Right atrium auricular region (tissue), 2 donors: ENCODE measurements around the gene OR2AG1. TPM values are rescaled to one million over a fixed set of nuclear protein-coding genes. Genes with fewer than 3 reads are reported as not detected.
"Not testable (repeated sequence)": the region's sequence is repeated elsewhere in the genome, so short reads cannot be mapped to it uniquely, and the experiment has no call there.

Experiments used
- DNase-seq: peaks from one replicate; pipeline ENCODE4 v3.0.0-alpha.2; 2019; ENCODE audit warnings: low spot score
- H3K27ac ChIP-seq, 2 donors: fragments of 200-600 bp; sonication (generic); 1 replicate in 1 of 2; 2 replicates in 1 of 2; pipeline ENCODE4 v1.5.1; 2016 to 2019
- H3K27me3 ChIP-seq, 2 donors: fragments of 200-600 bp; sonication (generic); one replicate each; pipeline versions ENCODE4 v1.5.1 to v1.6.0; 2017 to 2019
- H3K36me3 ChIP-seq: fragments of 200-600 bp; sonication (generic); one replicate; pipeline ENCODE4 v1.5.1; 2016
- H3K4me1 ChIP-seq, 2 donors: fragments of 200-600 bp; sonication (generic); one replicate each; pipeline versions ENCODE4 v1.5.1 to v1.6.0; 2017 to 2019
- H3K4me3 ChIP-seq, 2 donors: fragments of 200-600 bp; sonication (generic); 1 replicate in 1 of 2; 2 replicates in 1 of 2; pipeline ENCODE4 v1.5.1; 2017 to 2019; ENCODE audit warnings: mild to moderate bottlenecking in 1 of 2, moderate library complexity in 1 of 2
- H3K9me3 ChIP-seq, 2 donors: fragments of 200-600 bp; sonication (generic); one replicate each; pipeline ENCODE4 v1.5.1; 2019
- total RNA-seq, 2 donors: library from RNA; depleted of rRNA; stranded (reverse); fragments of >200 nt; gene quantifications; one replicate each; pipeline ENCODE4 v1.1.0, GENCODE V29; 2016
- TF ChIP-seq, protein P1 (sequence below), 2 donors: fragments of 200-600 bp; sonication (generic); IDR thresholded peaks; one replicate each; pipeline ENCODE4 v1.5.1; 2019; ENCODE audit warnings: antibody characterized with exemption in 2 of 2

Gene OR2AG1
- total RNA-seq, 2 donors from 2014 or later = not detected

- H3K4me3 ChIP-seq = no peak overlapping the region
- H3K4me1 ChIP-seq = no peaks in the 10 kb centered on the region
- no peak overlapping the region for H3K27ac ChIP-seq
- no peaks in the 10 kb centered on the region for H3K9me3 ChIP-seq
- no peaks in the 10 kb centered on the region for H3K36me3 ChIP-seq
- H3K27me3 ChIP-seq = no peaks in the 10 kb centered on the region
- no peak for DNase-seq
- TF ChIP-seq, protein P1, sequence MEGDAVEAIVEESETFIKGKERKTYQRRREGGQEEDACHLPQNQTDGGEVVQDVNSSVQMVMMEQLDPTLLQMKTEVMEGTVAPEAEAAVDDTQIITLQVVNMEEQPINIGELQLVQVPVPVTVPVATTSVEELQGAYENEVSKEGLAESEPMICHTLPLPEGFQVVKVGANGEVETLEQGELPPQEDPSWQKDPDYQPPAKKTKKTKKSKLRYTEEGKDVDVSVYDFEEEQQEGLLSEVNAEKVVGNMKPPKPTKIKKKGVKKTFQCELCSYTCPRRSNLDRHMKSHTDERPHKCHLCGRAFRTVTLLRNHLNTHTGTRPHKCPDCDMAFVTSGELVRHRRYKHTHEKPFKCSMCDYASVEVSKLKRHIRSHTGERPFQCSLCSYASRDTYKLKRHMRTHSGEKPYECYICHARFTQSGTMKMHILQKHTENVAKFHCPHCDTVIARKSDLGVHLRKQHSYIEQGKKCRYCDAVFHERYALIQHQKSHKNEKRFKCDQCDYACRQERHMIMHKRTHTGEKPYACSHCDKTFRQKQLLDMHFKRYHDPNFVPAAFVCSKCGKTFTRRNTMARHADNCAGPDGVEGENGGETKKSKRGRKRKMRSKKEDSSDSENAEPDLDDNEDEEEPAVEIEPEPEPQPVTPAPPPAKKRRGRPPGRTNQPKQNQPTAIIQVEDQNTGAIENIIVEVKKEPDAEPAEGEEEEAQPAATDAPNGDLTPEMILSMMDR (IDR thresholded peaks at IDR 0.05) = no peak
Measured at GRCh38 chr11:6794639-6795038, 11.8 kb downstream of the OR2AG1 start.

DNA sequence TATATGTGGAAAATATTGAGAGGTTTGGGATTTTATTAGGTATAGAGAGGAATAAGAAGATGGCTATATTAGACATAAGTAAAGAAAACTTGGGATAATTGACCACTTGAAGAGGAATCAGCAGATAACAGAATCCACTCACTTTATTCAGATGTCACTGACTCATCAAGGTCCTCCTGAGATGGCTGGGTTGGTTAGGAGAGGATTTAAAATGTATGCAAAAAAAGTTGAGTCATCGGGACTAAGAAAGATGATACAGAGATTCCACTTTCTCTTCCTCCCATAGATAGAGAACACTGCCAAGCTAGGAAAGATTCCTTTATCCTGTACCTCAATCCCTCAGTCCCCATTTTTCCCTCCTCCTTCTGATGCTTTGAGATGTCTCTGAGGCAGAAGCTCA lies 16.6 kb downstream of the OR2AG1 start, which contains the start of gene OR6A2:
Gene OR6A2, minus strand, starts transcription at position 288 of the 400 bp plus-strand sequence. CDS start 3,981 bp downstream, outside the sequence.
- Histone ChIP-seq H3K4me1 (no peaks in the 10 kb centered on the region), H3K27ac (no peak within 1 kb of the TSS), H3K36me3 (no peaks in the 10 kb centered on the region), H3K9me3 (no peaks in the 10 kb centered on the region), H3K27me3 (no peaks in the 10 kb centered on the region), H3K4me3 (no peak within 1 kb of the TSS)
- no peak for DNase-seq
- TF ChIP-seq, protein P1 (IDR thresholded peaks at IDR 0.05) = no peak

DNA sequence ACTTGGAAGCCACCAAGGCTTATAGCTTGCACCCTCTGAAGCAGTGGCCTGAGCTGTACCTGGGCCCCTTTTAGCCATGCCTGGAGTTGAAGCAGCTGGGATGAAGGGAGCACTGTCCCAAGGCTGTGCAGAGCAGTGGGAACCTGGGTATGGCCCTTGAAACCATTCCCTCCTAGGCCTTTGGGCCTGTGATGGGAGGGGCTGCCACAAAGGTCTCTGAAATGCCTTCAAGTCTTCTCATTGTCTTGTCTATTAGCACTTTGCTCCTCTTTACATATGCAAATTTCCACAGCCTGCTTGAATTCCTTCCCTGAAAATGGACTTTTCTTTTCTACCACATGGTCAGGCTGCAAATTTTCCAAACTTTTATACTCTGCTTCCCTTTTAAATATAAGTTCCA lies 18.3 kb downstream of the OR2AG1 start:
- not testable (repeated sequence) for DNase-seq, H3K4me3 ChIP-seq, H3K27me3 ChIP-seq, H3K36me3 ChIP-seq, H3K4me1 ChIP-seq, H3K9me3 ChIP-seq, H3K27ac ChIP-seq

GRCh38 chr11:6812390-6813005 lies 29.7 kb downstream of the OR2AG1 start:
- Histone ChIP-seq H3K36me3 (no peaks in the 10 kb centered on the region), H3K27ac (no peak overlapping the region), H3K4me3 (no peak overlapping the region), H3K9me3 (no peaks in the 10 kb centered on the region), H3K4me1 (no peaks in the 10 kb centered on the region), H3K27me3 (no peaks in the 10 kb centered on the region)
- no peak for DNase-seq
- TF ChIP-seq, protein P1 (IDR thresholded peaks at IDR 0.05) = peak; percentile 78 to 88

DNA sequence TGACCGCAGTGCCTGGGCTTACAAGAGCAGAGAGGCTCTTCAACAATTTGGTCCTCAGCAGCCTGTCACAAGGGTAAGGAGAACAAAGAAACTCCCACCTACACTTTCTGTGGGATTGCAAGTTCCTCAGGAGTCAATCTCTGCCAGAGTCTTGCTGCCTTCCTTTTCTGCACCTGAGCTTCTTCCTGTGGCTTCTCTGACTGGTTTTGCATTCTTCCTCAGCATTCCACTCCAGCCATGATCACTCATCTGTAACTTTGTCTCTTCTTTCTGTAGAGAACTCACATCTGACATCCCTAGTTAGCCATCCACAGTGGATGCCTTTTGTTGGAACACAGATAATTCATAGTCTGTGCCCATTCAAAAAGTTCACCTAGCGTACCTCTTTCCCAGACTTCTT lies 30.8 kb downstream of the OR2AG1 start:
- H3K36me3 ChIP-seq = no peaks in the 10 kb centered on the region
- no peak for DNase-seq
- no peaks in the 10 kb centered on the region for H3K27me3 ChIP-seq
- H3K4me1 ChIP-seq = no peaks in the 10 kb centered on the region
- TF ChIP-seq, protein P1 (IDR thresholded peaks at IDR 0.05) = no peak
- no peaks in the 10 kb centered on the region for H3K9me3 ChIP-seq
- H3K4me3 ChIP-seq = no peak overlapping the region
- H3K27ac ChIP-seq = no peak overlapping the region

- Histone ChIP-seq H3K4me3 (no peak overlapping the region), H3K36me3 (no peaks in the 10 kb centered on the region), H3K9me3 (peaks cover 0 to 14% of the 10 kb centered on the region in 2 donors), H3K4me1 (no peaks in the 10 kb centered on the region), H3K27ac (no peak overlapping the region), H3K27me3 (no peaks in the 10 kb centered on the region)
- TF ChIP-seq, protein P1 (IDR thresholded peaks at IDR 0.05) = no peak
- DNase-seq = no peak
Measured at GRCh38 chr11:6817694-6818093, 34.9 kb downstream of the OR2AG1 start.
